Cardiac septum (tissue), 1 donor: ENCODE data around the gene PGD. TPM values are rescaled to one million over a fixed set of nuclear protein-coding genes. Genes with fewer than 3 reads are reported as not detected.
"Not testable (repeated sequence)": the region's sequence is repeated elsewhere in the genome, so short reads cannot be mapped to it uniquely, and the experiment has no call there.

Experiments used
- DNase-seq: peaks from one replicate; pipeline ENCODE4 v3.0.0-alpha.2; 2020; ENCODE audit warnings: low spot score
- intact Hi-C: fragments of 100-400 bp; cut with DNase I; formaldehyde crosslinking; loops from one replicate; pipeline ENCODE4 v1.14.0; 2022
- total RNA-seq: library from RNA; stranded (reverse); fragmentation: NEBNext Ultra II Directional; extraction: Animal tissue kit (Norgen Biotek cat#: 25700); gene quantifications from one replicate; pipeline ENCODE4 v1.2.1, GENCODE V29; 2021
- donor health status: DM: no; HTN: no; CAD: no.

Gene PGD
- total RNA-seq, 1 donor from 2014 or later: 26.4 TPM

DNA sequence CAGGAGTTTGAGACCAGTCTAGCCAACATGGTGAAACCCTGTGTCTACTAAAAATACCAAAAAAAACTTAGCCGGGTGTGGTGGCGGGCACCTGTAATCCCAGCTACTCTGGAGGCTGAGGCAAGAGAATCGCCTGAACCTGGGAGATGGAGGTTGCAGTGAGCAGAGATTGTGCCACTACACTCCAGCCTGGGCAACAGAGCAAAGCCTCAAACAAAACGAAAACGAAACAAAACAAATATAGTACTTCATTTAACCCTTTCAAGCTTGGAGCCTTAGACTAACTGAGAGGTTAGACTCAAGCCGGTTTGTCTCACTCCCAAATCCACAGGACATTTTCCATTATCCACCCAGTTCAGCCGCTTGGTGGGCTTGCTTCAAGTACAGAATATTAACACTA lies 58.6 kb downstream of the PGD start:
- intact Hi-C loops, DNase-seq: not testable (repeated sequence)

DNA sequence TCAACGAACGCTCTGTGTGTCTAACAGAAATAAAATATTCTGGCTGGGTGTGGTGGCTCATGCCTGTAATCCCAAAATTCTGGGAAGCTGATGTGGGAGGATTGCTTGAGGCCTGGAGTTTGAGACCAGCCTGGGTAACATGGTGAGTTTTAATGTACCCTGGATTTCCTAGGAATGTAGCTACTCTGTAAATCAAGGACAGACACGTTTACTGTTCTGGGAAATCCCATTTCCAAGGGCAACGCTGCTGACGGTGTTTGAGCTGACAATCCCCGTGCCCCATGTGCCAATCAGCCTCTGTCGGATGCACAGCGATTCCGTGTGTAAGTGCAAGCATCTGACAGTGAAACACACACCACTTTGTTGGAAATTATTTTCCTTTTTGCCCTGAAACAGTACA lies 59.0 kb downstream of the PGD start:
- no peak for DNase-seq
- intact Hi-C loops: no loop called here

GRCh38 chr1:10459184-10459583 lies 60.3 kb downstream of the PGD start:
- intact Hi-C loops: no loop called here
- DNase-seq: no peak

GRCh38 chr1:10467078-10467477 lies 68.2 kb downstream of the PGD start:
- intact Hi-C loops: no loop called here
- no peak for DNase-seq

DNA sequence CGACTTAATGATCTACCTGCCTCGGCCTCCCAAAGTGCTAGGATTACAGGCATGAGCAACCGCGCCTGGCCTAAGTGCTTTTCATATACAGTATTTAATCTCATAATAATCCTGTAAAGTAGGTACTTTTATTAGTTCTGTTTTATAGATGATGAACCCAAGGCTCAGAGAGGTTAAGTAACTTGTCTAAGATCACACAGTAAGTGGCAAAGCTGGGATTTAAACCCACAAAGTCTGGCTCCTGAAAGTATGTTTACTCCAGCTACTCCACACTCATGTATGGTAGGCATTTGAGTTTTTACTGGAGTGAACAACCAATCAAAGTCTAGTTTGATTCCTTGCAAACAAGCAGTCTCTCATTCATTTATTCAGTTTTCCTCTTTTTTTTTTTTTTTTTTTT lies 71.2 kb downstream of the PGD start:
- no peak for DNase-seq
- intact Hi-C loops: no loop called here

Other genes starting within 250 kb of the PGD start
- 93.6 TPM for gene KIF1B, start 188.5 kb upstream of the PGD start, total RNA-seq
- 7.3 TPM for gene CENPS, start 31.4 kb downstream of the PGD start, total RNA-seq
- not detected for gene CORT, start 51.0 kb downstream of the PGD start, total RNA-seq
- 22.8 TPM for gene DFFA, start 73.5 kb downstream of the PGD start, total RNA-seq
- 17.7 TPM for gene PEX14, start 75.9 kb downstream of the PGD start, total RNA-seq